ENCODE data around the gene FRMPD4. TPM values are rescaled to one million over a fixed set of nuclear protein-coding genes. Genes with fewer than 3 reads are reported as not detected.

FRMPD4 gene
- total and polyA plus RNA-seq, 2 donors (not counting 3 experiments of a cell fraction or from before 2014, with no cell fraction given) = not detected

DNA sequence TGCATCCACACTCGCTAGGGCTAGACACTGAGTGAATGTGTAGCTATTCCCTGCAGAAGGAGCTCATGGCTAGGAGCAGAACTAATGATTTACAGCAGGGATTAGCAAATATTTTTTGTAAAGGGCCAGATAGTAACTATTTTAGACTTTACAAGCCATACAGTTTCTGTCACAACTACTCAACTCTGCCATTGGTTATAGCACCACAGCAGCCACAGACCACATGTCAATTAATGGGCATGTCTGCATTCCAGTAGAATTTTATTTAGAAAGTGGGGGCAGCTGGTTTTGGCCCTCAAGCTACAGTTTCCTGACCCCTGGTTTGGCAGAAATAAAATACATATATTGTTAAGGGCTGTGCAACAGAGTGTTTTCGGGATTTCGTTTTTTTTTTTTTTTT, 192.6 kb downstream of the FRMPD4 start:
- no peak for FAIRE-seq

More for the DNA sequence above, 192.6 kb downstream of the FRMPD4 start:
- no peaks in the 10 kb centered on the region for H3K4me1 ChIP-seq (ENCODE audit: control insufficient read depth, extremely low read depth, insufficient read depth, low read length)
- no peaks in the 10 kb centered on the region for H3K9me1 ChIP-seq (replicated peaks; ENCODE audit: control insufficient read depth, extremely low read depth, insufficient read depth, low read length)
- ChIA-PET POLR2A (no interaction called here), CTCF (no interaction called here)
- H3K27me3 ChIP-seq (ENCODE audit: control insufficient read depth in 2 of 2, insufficient read depth in 2 of 2, low read length in 2 of 2) = no peaks in the 10 kb centered on the region
- BruUV-seq (replicated peaks) = no TSS peak
- no peak overlapping the region for H2AFZ ChIP-seq (ENCODE audit: low read depth, low read length)
- DNase-seq (ENCODE audit: low read depth, low spot score) = no peak
- no peak overlapping the region for H3K27ac ChIP-seq (ENCODE audit: insufficient read depth, low read depth, low read length)
- H3K79me2 ChIP-seq (ENCODE audit: control insufficient read depth, insufficient read depth, low read length) = no peaks in the 10 kb centered on the region
- H3K9me3 ChIP-seq (replicated peaks; ENCODE audit: control insufficient read depth, insufficient read depth, low read length) = no peaks in the 10 kb centered on the region
- intact Hi-C loops (cut with micrococcal nuclease) = loop anchor here (10.0 kb wide), 1 partner anchor 234 kb away; no protein-coding TSS in a partner anchor
- TF ChIP-seq, protein P1, sequence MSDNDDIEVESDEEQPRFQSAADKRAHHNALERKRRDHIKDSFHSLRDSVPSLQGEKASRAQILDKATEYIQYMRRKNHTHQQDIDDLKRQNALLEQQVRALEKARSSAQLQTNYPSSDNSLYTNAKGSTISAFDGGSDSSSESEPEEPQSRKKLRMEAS (IDR thresholded peaks at IDR 0.05; ENCODE audit: insufficient read depth, insufficient read length) = no peak
- TF ChIP-seq POLR2A (IDR thresholded peaks at IDR 0.05; ENCODE audit: low read depth, low read length) = no peak
- no peak for TF ChIP-seq JUN (IDR thresholded peaks at IDR 0.05; ENCODE audit: borderline replicate concordance, insufficient read depth, insufficient read length, low read depth)
- TF ChIP-seq GATA2 (IDR thresholded peaks at IDR 0.05; ENCODE audit: insufficient read depth, insufficient read length, low read depth, low read length) = no peak
- no peak for TF ChIP-seq POLR2AphosphoS5 (IDR thresholded peaks at IDR 0.05; ENCODE audit: insufficient read depth, low read depth, low read length)
- no peak for TF ChIP-seq CTCF (IDR thresholded peaks at IDR 0.05; ENCODE audit: extremely low read depth in 1 of 2, insufficient read depth in 1 of 2, low read depth in 1 of 2, low read length in 2 of 2)
- TF ChIP-seq MYC (IDR thresholded peaks at IDR 0.05; ENCODE audit: low read depth, low read length) = no peak
- no peak for TF ChIP-seq FOS (IDR thresholded peaks at IDR 0.05; ENCODE audit: borderline replicate concordance, insufficient read depth, low read length)
- no peak for TF ChIP-seq EZH2 (IDR thresholded peaks at IDR 0.05; ENCODE audit: borderline replicate concordance, low read depth, low read length, severe bottlenecking)
- H3K4me3 ChIP-seq (replicated peaks in 1 of 3; ENCODE audit: insufficient read depth in 1 of 3, low read depth in 1 of 3, low read length in 3 of 3) = no peak overlapping the region
- dilution Hi-C loops (cut with MboI; ENCODE audit: extremely low pct_ligation_motif_present, low sequenced_read_pairs) = no loop called here
- H3K36me3 ChIP-seq (ENCODE audit: control insufficient read depth in 2 of 2, extremely low read depth in 1 of 2, insufficient read depth in 2 of 2, low read length in 2 of 2) = no peaks in the 10 kb centered on the region
- H4K20me1 ChIP-seq (replicated peaks; ENCODE audit: control insufficient read depth, extremely low read depth, insufficient read depth, low read length) = no peaks in the 10 kb centered on the region
- H3K9ac ChIP-seq (replicated peaks; ENCODE audit: extremely low read depth, insufficient read depth, low read length) = no peak overlapping the region
- no peak overlapping the region for H3K4me2 ChIP-seq (ENCODE audit: insufficient read depth, low read length)
